ENCODE data around the gene CPA1. TPM values are rescaled to one million over a fixed set of nuclear protein-coding genes. Genes with fewer than 3 reads are reported as not detected.

Gene CPA1
- total and polyA plus RNA-seq, 2 of the 13 experiments (the other 11 are each of a cell fraction or from before 2014, with no cell fraction given), result 0.20 to 0.58 TPM

- TF ChIP-seq ZNF570 (CRISPR knock-in tag; IDR thresholded peaks at IDR 0.05; ENCODE audit: borderline replicate concordance) (no peak), EEA1 (CRISPR knock-in tag; IDR thresholded peaks at IDR 0.05; ENCODE audit: borderline replicate concordance) (no peak), ZNF441 (CRISPR knock-in tag; IDR thresholded peaks at IDR 0.05; ENCODE audit: borderline replicate concordance) (no peak), ZFY (CRISPR knock-in tag; IDR thresholded peaks at IDR 0.05) (no peak), E2F5 (CRISPR knock-in tag; conservative IDR thresholded peaks at IDR 0.05) (no peak), ZNF335 (CRISPR knock-in tag; IDR thresholded peaks at IDR 0.05) (no peak), U2AF2 (IDR thresholded peaks at IDR 0.05; ENCODE audit: low read depth, low read length) (no peak), ZNF790 (CRISPR knock-in tag; IDR thresholded peaks at IDR 0.05; ENCODE audit: borderline replicate concordance) (no peak), CBX1 (IDR thresholded peaks at IDR 0.05; ENCODE audit: low read depth) (no peak), ZNF333 (CRISPR knock-in tag; IDR thresholded peaks at IDR 0.05; ENCODE audit: borderline replicate concordance) (no peak)
- TF ChIP-seq, protein P1, sequence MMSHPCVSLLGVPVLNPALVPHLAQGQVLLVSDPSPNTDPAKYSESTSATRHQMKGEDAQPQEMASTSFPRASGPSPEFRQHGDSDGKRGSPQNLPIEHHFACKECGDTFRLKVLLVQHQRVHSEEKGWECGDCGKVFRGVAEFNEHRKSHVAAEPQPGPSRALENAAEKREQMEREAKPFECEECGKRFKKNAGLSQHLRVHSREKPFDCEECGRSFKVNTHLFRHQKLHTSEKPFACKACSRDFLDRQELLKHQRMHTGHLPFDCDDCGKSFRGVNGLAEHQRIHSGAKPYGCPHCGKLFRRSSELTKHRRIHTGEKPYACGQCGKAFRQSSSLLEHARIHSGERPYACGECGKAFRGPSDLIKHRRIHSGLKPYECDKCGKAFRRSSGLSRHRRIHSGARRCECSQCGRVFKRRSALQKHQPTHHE (CRISPR knock-in tag; IDR thresholded peaks at IDR 0.05; ENCODE audit: borderline replicate concordance), result no peak
These were observed 46.5 kb upstream of the CPA1 start (continued) for GRCh38 chr7:130333832-130334231.

DNA sequence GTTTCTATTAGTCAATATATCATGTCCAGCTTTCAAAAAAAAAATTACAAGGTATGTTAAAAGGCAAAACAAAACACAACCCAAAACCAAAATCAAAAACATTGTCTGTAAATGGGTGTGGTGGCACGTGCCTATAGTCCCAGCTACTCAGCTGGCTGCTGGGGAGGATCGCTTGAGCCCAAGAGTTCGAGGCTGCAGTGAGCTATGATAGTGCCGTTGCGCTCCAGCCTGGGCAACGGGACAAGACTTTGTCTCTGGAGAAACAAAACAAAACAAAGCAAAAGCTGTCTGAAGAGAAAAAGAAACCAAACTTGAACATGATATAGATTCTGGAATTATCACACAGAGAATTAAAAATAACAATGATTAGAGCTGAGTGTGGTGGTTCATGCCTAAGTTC is 46.0 kb upstream of the CPA1 start:
- in situ Hi-C loops (cut with HindIII; ENCODE audit: extremely low pct_ligation_motif_present, low pct_unique_long_range_greater_than_20kb), result no loop called here
- no TSS peak for BruUV-seq (replicated peaks)
- H3K4me2 ChIP-seq (ENCODE audit: low read depth, low read length), result no peak overlapping the region
- no peaks in the 10 kb centered on the region for H3K9me3 ChIP-seq (ENCODE audit: low read length)
- H3K27ac ChIP-seq (ENCODE audit: extremely low read length, insufficient read depth, low read length), result no peak overlapping the region
- ChIA-PET POLR2A (no interaction called here), CTCF (ENCODE audit: low intra/inter-chr PET ratio, low total read pairs) (no interaction called here)
- H3K4me3 ChIP-seq (replicated peaks in 1 of 3; ENCODE audit: insufficient read depth in 1 of 3, low read depth in 2 of 3, low read length in 3 of 3), result no peak overlapping the region
- ATAC-seq (no peak), FAIRE-seq (no peak), DNase-seq (ENCODE audit: low spot score) (no peak)
- WGBS (ENCODE audit: low lambda C conversion rate), result 28% methylated on average over 6 of the region's 6 CpGs
- H3K4me1 ChIP-seq (ENCODE audit: insufficient read depth, low read length), result no peaks in the 10 kb centered on the region
- H2AFZ ChIP-seq (ENCODE audit: low read length), result no peak overlapping the region
- TF ChIP-seq RARG (CRISPR knock-in tag; IDR thresholded peaks at IDR 0.05; ENCODE audit: low read depth) (no peak), FOXM1 (CRISPR knock-in tag; IDR thresholded peaks at IDR 0.05) (no peak), RFXAP (CRISPR knock-in tag; IDR thresholded peaks at IDR 0.05; ENCODE audit: borderline replicate concordance) (no peak)
- H3K36me3 ChIP-seq (replicated peaks in 1 of 2; ENCODE audit: control insufficient read depth in 1 of 2, insufficient read depth in 2 of 2, low read length in 2 of 2), result no peaks in the 10 kb centered on the region
- H3K27me3 ChIP-seq (ENCODE audit: control insufficient read depth in 1 of 2, insufficient read depth in 2 of 2, low read length in 2 of 2), result peaks cover 0 to 14% of the 10 kb centered on the region in 2 experiments; a peak in 2 of 5 replicates
- H4K20me1 ChIP-seq (ENCODE audit: insufficient read depth, low read length), result no peaks in the 10 kb centered on the region
- no peaks in the 10 kb centered on the region for H3K79me2 ChIP-seq (ENCODE audit: insufficient read depth, low read length)
- intact Hi-C loops (cut with micrococcal nuclease; ENCODE audit: unreplicated experiment), result no loop called here
- no peak overlapping the region for H3K9ac ChIP-seq (ENCODE audit: insufficient read depth, low read depth, low read length)
